COR-L47 (cell line): Measurements from ENCODE around the gene TASP1.
"Not testable (repeated sequence)": the region's sequence is repeated elsewhere in the genome, so short reads cannot be mapped to it uniquely, and the experiment has no call there.

Experiments used
- DNase-seq: peaks from one replicate; lab custom pipeline; 2025; lab: John Stamatoyannopoulos, UW

Gene TASP1

GRCh38 chr20:13638496-13639149 is at the start of gene TASP1:
Gene TASP1 (minus strand): TSS chr20:13638932. CDS start chr20:13630078, 8,854 bp downstream.
- peak; percentile 97 for DNase-seq

- no peak for DNase-seq
These were observed 49.1 kb upstream of the TASP1 start for GRCh38 chr20:13687815-13688214.

- no peak for DNase-seq
These were observed 46.9 kb upstream of the TASP1 start for GRCh38 chr20:13685623-13686022.

GRCh38 chr20:13684566-13685222 is 46.0 kb upstream of the TASP1 start:
- DNase-seq = no peak

GRCh38 chr20:13683833-13684232 is 45.1 kb upstream of the TASP1 start:
- DNase-seq = no peak

- DNase-seq = no peak
These were observed 42.8 kb upstream of the TASP1 start for GRCh38 chr20:13681248-13682125.

GRCh38 chr20:13678944-13679343 is 40.2 kb upstream of the TASP1 start:
- DNase-seq = no peak

GRCh38 chr20:13677241-13677640 is 38.5 kb upstream of the TASP1 start:
- no peak for DNase-seq

- no peak for DNase-seq
These were observed 38.0 kb upstream of the TASP1 start for GRCh38 chr20:13676682-13677081.

GRCh38 chr20:13672690-13673089 is 34.0 kb upstream of the TASP1 start:
- DNase-seq = no peak

GRCh38 chr20:13671916-13672378 is 33.2 kb upstream of the TASP1 start:
- DNase-seq = no peak

GRCh38 chr20:13671512-13671911 is 32.8 kb upstream of the TASP1 start:
- DNase-seq = no peak

GRCh38 chr20:13670160-13670559 is 31.4 kb upstream of the TASP1 start:
- DNase-seq = no peak

GRCh38 chr20:13665709-13666395 is 27.1 kb upstream of the TASP1 start:
- DNase-seq = no peak

- DNase-seq = no peak
These were observed 22.4 kb upstream of the TASP1 start for GRCh38 chr20:13661070-13661685.

GRCh38 chr20:13659288-13659687 is 20.6 kb upstream of the TASP1 start:
- DNase-seq = no peak

GRCh38 chr20:13658060-13658459 is 19.3 kb upstream of the TASP1 start:
- not testable (repeated sequence) for DNase-seq

GRCh38 chr20:13656721-13657368 is 18.1 kb upstream of the TASP1 start:
- no peak for DNase-seq

GRCh38 chr20:13654463-13655023 is 15.8 kb upstream of the TASP1 start:
- no peak for DNase-seq

- DNase-seq = no peak
These were observed 11.7 kb upstream of the TASP1 start for GRCh38 chr20:13650474-13650873.
